Activated CD8-positive, alpha-beta T cell treated with anti-CD3 and anti-CD28 coated beads for 36 hours (primary cell): ENCODE measurements around the gene ANO7. TPM values are rescaled to one million over a fixed set of nuclear protein-coding genes. Genes with fewer than 3 reads are reported as not detected.

ENCODE experiments used
- ATAC-seq: fragments of 200-7000 bp; cut with Tn5 transposase; one replicate; pipeline ENCODE4 v1.10.0; 2021; ENCODE audit warnings: mild to moderate bottlenecking, moderate library complexity
- CTCF ChIA-PET: fragments of 350-600 bp; sonication (Branson Sonifier 250); formaldehyde crosslinking; loops from one replicate; lab custom pipeline; 2021; ENCODE audit warnings: antibody characterized with exemption; lab: Charles Lee
- POLR2A ChIA-PET: fragments of 350-600 bp; sonication (Branson Sonifier 250); formaldehyde crosslinking; loops from one replicate; lab custom pipeline; 2021; ENCODE audit warnings: antibody characterized with exemption; lab: Charles Lee
- DNase-seq: peaks from one replicate; pipeline ENCODE4 v3.0.0-alpha.2; 2020
- H3K27ac Mint-ChIP-seq: one replicate; pipeline ENCODE4 v1.8.0; 2021; ENCODE audit warnings: mild to moderate bottlenecking, mixed read lengths
- H3K27me3 Mint-ChIP-seq: one replicate; pipeline ENCODE4 v1.8.0; 2021; ENCODE audit warnings: mixed read lengths
- H3K36me3 Mint-ChIP-seq: one replicate; pipeline ENCODE4 v1.8.0; 2021; ENCODE audit warnings: low read depth, mixed read lengths
- H3K4me1 Mint-ChIP-seq: one replicate; pipeline ENCODE4 v1.8.0; 2021; ENCODE audit warnings: low read depth, mixed read lengths
- H3K4me3 Mint-ChIP-seq: one replicate; pipeline ENCODE4 v1.8.0; 2021; ENCODE audit warnings: mild to moderate bottlenecking, moderate library complexity, mixed read lengths
- H3K9me3 Mint-ChIP-seq: one replicate; pipeline ENCODE4 v1.8.0; 2021; ENCODE audit warnings: mixed read lengths
- intact Hi-C: fragments of 100-400 bp; cut with micrococcal nuclease; formaldehyde crosslinking; loops from one replicate; pipeline ENCODE4 v1.10.0; 2022
- total RNA-seq, 2 experiments: library from RNA; stranded (reverse); gene quantifications; one replicate each; pipeline ENCODE4 v1.2.3, GENCODE V29; 2021
- TF ChIP-seq, protein P1 (sequence below): fragments of 200-600 bp; IDR thresholded peaks from one replicate; pipeline ENCODE4 v1.8.0; 2022; ENCODE audit warnings: antibody characterized with exemption, mild to moderate bottlenecking

Gene ANO7
- total RNA-seq, 2 experiments from 2014 or later, result 5.1 to 5.4 TPM

DNA sequence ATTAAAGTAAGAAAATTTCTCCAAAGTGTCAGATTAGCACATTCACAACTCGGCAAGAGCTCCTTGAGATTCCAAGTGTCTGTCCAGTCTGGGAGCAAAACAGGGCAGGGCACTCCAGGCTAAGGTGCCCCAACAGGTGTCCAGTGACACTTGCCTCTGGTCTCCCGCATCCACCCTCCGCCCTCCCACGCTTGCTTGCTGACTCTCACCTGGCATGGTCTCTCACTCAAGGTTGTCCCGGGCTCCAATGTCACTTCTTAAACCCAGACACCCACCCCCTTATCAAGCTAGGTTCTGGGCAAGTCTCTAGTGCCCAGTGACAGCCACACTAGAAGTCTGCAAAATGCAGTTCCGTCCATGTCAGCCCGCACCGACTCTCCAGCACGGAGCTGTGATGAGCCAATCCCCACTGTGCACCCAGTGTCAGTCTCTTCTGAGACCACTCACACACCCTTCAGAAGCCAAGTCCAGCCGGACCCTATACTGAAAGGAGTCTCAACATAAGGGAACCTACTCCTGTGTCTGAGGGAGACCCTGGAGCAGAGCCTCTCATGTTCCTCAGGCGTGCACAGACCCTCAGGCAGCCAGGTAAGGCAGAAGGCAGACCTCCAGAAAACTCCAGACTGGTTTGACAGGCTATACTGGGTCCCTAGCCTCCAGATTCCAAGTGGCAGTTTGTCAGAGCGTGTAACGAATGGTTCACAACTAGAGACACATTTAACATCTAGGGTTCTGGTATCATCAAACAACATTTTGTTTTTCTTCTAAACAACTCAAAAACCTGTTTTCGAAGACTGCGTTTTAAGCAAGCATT lies 81.4 kb downstream of the ANO7 start:
- intact Hi-C loops, result no loop called here
- POLR2A ChIA-PET, result interaction anchor here (0.9 kb wide), 1 partner anchor 34 kb away, joined by 3 read pairs; no protein-coding TSS in a partner anchor
- no peak for DNase-seq
- no peaks in the 10 kb centered on the region for H3K9me3 Mint-ChIP-seq
- TF ChIP-seq, protein P1, sequence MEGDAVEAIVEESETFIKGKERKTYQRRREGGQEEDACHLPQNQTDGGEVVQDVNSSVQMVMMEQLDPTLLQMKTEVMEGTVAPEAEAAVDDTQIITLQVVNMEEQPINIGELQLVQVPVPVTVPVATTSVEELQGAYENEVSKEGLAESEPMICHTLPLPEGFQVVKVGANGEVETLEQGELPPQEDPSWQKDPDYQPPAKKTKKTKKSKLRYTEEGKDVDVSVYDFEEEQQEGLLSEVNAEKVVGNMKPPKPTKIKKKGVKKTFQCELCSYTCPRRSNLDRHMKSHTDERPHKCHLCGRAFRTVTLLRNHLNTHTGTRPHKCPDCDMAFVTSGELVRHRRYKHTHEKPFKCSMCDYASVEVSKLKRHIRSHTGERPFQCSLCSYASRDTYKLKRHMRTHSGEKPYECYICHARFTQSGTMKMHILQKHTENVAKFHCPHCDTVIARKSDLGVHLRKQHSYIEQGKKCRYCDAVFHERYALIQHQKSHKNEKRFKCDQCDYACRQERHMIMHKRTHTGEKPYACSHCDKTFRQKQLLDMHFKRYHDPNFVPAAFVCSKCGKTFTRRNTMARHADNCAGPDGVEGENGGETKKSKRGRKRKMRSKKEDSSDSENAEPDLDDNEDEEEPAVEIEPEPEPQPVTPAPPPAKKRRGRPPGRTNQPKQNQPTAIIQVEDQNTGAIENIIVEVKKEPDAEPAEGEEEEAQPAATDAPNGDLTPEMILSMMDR, result no peak
- CTCF ChIA-PET, result no interaction called here
- no peak overlapping the region for H3K27ac Mint-ChIP-seq
- H3K4me3 Mint-ChIP-seq, result no peak overlapping the region
- no peak for ATAC-seq
- H3K27me3 Mint-ChIP-seq, result no peaks in the 10 kb centered on the region
- H3K4me1 Mint-ChIP-seq, result peaks cover 52% of the 10 kb centered on the region
- peaks cover 19% of the 10 kb centered on the region for H3K36me3 Mint-ChIP-seq

DNA sequence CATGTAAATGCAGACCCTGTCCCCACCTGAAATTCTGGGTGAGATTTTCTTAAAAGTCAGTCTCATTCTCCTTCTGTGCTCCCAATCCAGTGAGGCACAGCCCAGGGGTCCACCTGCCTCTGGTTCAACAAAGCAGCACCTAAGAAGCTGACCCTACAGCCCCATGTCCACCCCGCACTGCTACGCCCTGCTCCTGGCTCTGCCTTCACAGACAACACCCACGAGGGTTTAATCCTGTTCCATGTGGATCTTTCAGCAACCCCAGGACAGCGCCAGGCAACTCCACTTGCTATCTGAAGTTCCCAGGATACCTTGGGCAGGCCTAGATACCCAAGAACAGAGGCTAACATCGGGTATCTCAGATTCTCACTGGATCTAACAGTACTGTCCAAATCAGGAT lies 82.1 kb downstream of the ANO7 start:
- Mint-ChIP-seq H3K4me1 (peaks cover 52% of the 10 kb centered on the region), H3K36me3 (peaks cover 21% of the 10 kb centered on the region), H3K27me3 (no peaks in the 10 kb centered on the region), H3K9me3 (peaks cover 4% of the 10 kb centered on the region), H3K27ac (no peak overlapping the region), H3K4me3 (peak overlapping the region; percentile 85)
- TF ChIP-seq, protein P1, result no peak
- ChIA-PET CTCF (no interaction called here), POLR2A (interaction anchor here (0.9 kb wide), 1 partner anchor 121 kb away, joined by 3 read pairs; the partner anchor contains the start of gene PASK)
- DNase-seq, result no peak
- intact Hi-C loops, result no loop called here
- no peak for ATAC-seq

DNA sequence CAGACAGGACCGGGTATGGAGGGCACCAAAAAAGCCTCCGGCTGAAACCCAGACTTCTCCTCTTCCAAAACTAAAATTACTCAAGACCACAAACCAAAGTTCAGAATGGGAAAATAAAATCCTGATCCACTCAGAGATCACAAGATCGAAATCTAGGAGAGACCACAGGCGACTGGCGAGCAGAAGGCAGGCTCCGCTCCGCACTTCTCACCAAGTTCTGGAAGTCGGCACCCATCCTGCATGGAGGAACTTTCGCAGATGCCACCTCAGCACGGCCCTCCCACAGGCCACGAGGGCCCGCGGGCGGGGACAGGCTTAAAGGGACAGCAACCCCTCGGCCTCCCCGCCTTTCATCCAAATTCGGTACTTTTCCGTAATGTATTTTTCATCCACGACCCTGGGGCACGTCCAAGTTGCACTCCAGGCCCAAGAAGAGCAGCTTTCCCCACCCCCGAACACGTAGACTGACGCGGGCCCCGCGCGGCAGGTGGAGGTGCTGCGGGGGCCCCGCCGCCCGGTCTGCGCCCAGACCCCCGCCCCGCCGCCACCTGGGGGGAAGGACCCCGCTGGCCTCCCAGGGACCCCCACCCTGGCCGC lies 83.3 kb downstream of the ANO7 start:
- CTCF ChIA-PET, result no interaction called here
- H3K27ac Mint-ChIP-seq, result peak overlapping the region; percentile 86
- peaks cover 17% of the 10 kb centered on the region for H3K36me3 Mint-ChIP-seq
- peaks cover 52% of the 10 kb centered on the region for H3K4me1 Mint-ChIP-seq
- POLR2A ChIA-PET, result interaction anchor here (0.6 to 1.0 kb wide), 3 partner anchors 12 to 44 kb away, joined by 3 read pairs; partner anchors contain the start of genes HDLBP and SEPTIN2
- intact Hi-C loops, result no loop called here
- peaks cover 4% of the 10 kb centered on the region for H3K9me3 Mint-ChIP-seq
- no peaks in the 10 kb centered on the region for H3K27me3 Mint-ChIP-seq
- TF ChIP-seq, protein P1, result no peak
- H3K4me3 Mint-ChIP-seq, result peak overlapping the region; percentile 85
- ATAC-seq (peak; percentile 50), DNase-seq (peak; percentile 65)

DNA sequence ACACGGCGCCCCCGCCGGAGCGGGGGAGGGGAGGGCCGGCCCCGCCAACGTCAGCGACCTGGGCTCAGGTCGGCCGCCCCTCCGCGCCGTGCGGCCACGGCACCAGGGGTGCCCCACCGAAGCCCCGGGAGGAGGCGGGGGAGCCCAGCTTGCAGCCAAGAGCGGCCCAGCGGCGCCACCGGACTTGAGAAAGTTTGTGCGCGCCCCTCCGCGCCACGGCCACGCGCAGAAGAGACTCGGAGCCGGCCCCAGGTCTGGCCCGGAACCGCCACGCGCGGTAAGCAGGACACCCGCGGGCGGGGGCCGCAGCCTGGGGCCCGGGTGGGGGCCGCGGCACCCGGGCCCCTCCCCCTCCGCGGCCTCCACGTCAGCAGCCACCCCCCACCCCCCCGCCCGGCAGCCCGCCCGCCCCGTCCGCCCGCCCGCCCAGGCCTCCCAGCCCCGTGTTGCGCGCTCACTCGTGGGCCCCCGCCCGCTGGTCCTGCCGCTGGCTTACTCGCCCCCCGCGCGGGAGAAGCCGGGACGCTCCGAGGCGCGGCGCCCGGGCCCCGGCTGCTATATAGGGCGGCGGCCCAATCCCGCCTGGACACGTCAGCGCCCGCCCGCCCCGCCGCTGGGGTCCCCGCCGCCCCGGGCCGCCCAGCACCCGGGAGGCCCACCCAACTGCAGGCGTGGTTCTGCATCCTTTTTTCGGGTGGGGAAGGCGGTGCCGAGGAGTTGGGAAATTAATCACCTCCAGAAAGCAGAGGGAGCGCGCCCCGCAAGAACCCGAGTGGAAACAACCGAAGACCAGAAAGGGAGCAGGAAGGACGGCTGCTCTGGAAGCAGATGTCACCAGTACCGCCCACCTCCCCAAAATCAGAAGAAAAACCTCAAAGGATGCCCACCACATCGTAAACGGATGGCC lies 84.1 kb downstream of the ANO7 start:
- Mint-ChIP-seq H3K4me3 (peak overlapping the region; percentile 70), H3K9me3 (peaks cover 4% of the 10 kb centered on the region), H3K27ac (peak overlapping the region; percentile 47), H3K4me1 (peaks cover 52% of the 10 kb centered on the region), H3K27me3 (no peaks in the 10 kb centered on the region), H3K36me3 (peaks cover 17% of the 10 kb centered on the region)
- ChIA-PET POLR2A (interaction anchor here (0.6 to 1.0 kb wide), 3 partner anchors 13 to 43 kb away, joined by 3 read pairs; partner anchors contain the start of genes HDLBP and SEPTIN2), CTCF (no interaction called here)
- intact Hi-C loops, result no loop called here
- TF ChIP-seq, protein P1, result no peak
- DNase-seq, result peak; percentile 58
- peak; percentile 81 for ATAC-seq
